HG02938 (cell line): ENCODE measurements around the gene GLIS1.

Experiments used
- ATAC-seq: cut with Tn5 transposase; IDR thresholded peaks from one replicate; pipeline ENCODE4 v1.9.1; 2021; ENCODE audit warnings: mild to moderate bottlenecking, moderate library complexity; ENCODE audit not compliant: unreplicated experiment

GLIS1 gene

GRCh38 chr1:53517109-53517508, 221.9 kb downstream of the GLIS1 start:
- no peak for ATAC-seq

- no peak for ATAC-seq
Observed at GRCh38 chr1:53516181-53516580, 222.8 kb downstream of the GLIS1 start.

GRCh38 chr1:53514436-53514835, 224.5 kb downstream of the GLIS1 start:
- ATAC-seq = no peak

GRCh38 chr1:53513846-53514245, 225.1 kb downstream of the GLIS1 start:
- no peak for ATAC-seq

GRCh38 chr1:53512807-53513755, 225.9 kb downstream of the GLIS1 start:
- ATAC-seq = no peak

GRCh38 chr1:53511933-53512806, 226.8 kb downstream of the GLIS1 start:
- no peak for ATAC-seq

- ATAC-seq = no peak
Observed at GRCh38 chr1:53511323-53511932, 227.5 kb downstream of the GLIS1 start.

GRCh38 chr1:53510215-53510614, 228.7 kb downstream of the GLIS1 start:
- ATAC-seq = no peak

- ATAC-seq = no peak
Observed at GRCh38 chr1:53509775-53510174, 229.2 kb downstream of the GLIS1 start.

GRCh38 chr1:53508991-53509666, 229.8 kb downstream of the GLIS1 start:
- no peak for ATAC-seq

- ATAC-seq = no peak
Observed at GRCh38 chr1:53508056-53508990, 230.6 kb downstream of the GLIS1 start.

- ATAC-seq = no peak
Observed at GRCh38 chr1:53507116-53507820, 231.7 kb downstream of the GLIS1 start.

GRCh38 chr1:53506355-53507050, 232.5 kb downstream of the GLIS1 start:
- no peak for ATAC-seq

- ATAC-seq = no peak
Observed at GRCh38 chr1:53505891-53506290, 233.1 kb downstream of the GLIS1 start.

- ATAC-seq = no peak
Observed at GRCh38 chr1:53505401-53505800, 233.6 kb downstream of the GLIS1 start.

GRCh38 chr1:53504901-53505300, 234.1 kb downstream of the GLIS1 start:
- ATAC-seq = no peak

GRCh38 chr1:53503433-53504217, 235.3 kb downstream of the GLIS1 start:
- no peak for ATAC-seq
